HG03060 (cell line): ENCODE measurements around the gene ECHDC3.

Experiments used
- ATAC-seq: cut with Tn5 transposase; IDR thresholded peaks from one replicate; pipeline ENCODE4 v1.9.1; 2021; ENCODE audit warnings: low read depth, moderate number of reproducible peaks; ENCODE audit not compliant: unreplicated experiment

The ECHDC3 gene

GRCh38 chr10:11746883-11747539, 4.8 kb downstream of the ECHDC3 start:
- ATAC-seq, result no peak

GRCh38 chr10:11748866-11749265, 6.7 kb downstream of the ECHDC3 start:
- ATAC-seq, result no peak

GRCh38 chr10:11750420-11750819, 8.2 kb downstream of the ECHDC3 start:
- no peak for ATAC-seq

GRCh38 chr10:11754173-11754572, 12.0 kb downstream of the ECHDC3 start:
- ATAC-seq, result no peak

- ATAC-seq, result no peak
Observed at GRCh38 chr10:11754620-11755019, 12.4 kb downstream of the ECHDC3 start.

GRCh38 chr10:11755512-11756263, 13.5 kb downstream of the ECHDC3 start:
- ATAC-seq, result no peak

- no peak for ATAC-seq
Observed at GRCh38 chr10:11756766-11757315, 14.7 kb downstream of the ECHDC3 start.

GRCh38 chr10:11757454-11757820, 15.3 kb downstream of the ECHDC3 start:
- no peak for ATAC-seq

- ATAC-seq, result peak; percentile 87
Observed at GRCh38 chr10:11757821-11758463, 15.8 kb downstream of the ECHDC3 start.

- ATAC-seq, result no peak
Observed at GRCh38 chr10:11758527-11759236, 16.5 kb downstream of the ECHDC3 start.

- no peak for ATAC-seq
Observed at GRCh38 chr10:11759347-11759746, 17.2 kb downstream of the ECHDC3 start.

GRCh38 chr10:11760151-11760550, 18.0 kb downstream of the ECHDC3 start:
- ATAC-seq, result no peak

- no peak for ATAC-seq
Observed at GRCh38 chr10:11760861-11761260, 18.7 kb downstream of the ECHDC3 start.

- ATAC-seq, result no peak
Observed at GRCh38 chr10:11761431-11761830, 19.2 kb downstream of the ECHDC3 start.

- ATAC-seq, result no peak
Observed at GRCh38 chr10:11762706-11763500, 20.7 kb downstream of the ECHDC3 start.

GRCh38 chr10:11763501-11763861, 21.3 kb downstream of the ECHDC3 start:
- no peak for ATAC-seq

GRCh38 chr10:11765141-11765540, 23.0 kb downstream of the ECHDC3 start:
- ATAC-seq, result no peak

- no peak for ATAC-seq
Observed at GRCh38 chr10:11772575-11773288, 30.6 kb downstream of the ECHDC3 start.

GRCh38 chr10:11773761-11774441, 31.7 kb downstream of the ECHDC3 start:
- ATAC-seq, result no peak
